D341Med (cell line): ENCODE data around the gene C22orf15.
A peak's percentile ranks its signal among the peaks of the same experiment; 100 is the strongest.

ENCODE experiments used
- DNase-seq: peaks from one replicate; pipeline ENCODE4 v3.0.0; 2012; ENCODE audit warnings: low spot score

Gene C22orf15

GRCh38 chr22:23772649-23773473 is 10.1 kb downstream of the C22orf15 start, which contains the start of gene MMP11:
TSS of gene MMP11 (plus strand) at chr22:23772849. CDS start at chr22:23772871, 22 bp downstream.
- DNase-seq = peak; percentile 54

GRCh38 chr22:23773483-23774113 is 10.8 kb downstream of the C22orf15 start:
- DNase-seq = no peak

GRCh38 chr22:23774114-23774921 is 11.5 kb downstream of the C22orf15 start:
- no peak for DNase-seq

GRCh38 chr22:23774922-23775436 is 12.2 kb downstream of the C22orf15 start:
- no peak for DNase-seq

- DNase-seq = no peak
These were observed 13.1 kb downstream of the C22orf15 start for GRCh38 chr22:23775779-23776375.

- peak; percentile 89 for DNase-seq
These were observed 15.2 kb downstream of the C22orf15 start for GRCh38 chr22:23777776-23778576.

- no peak for DNase-seq
These were observed 15.7 kb downstream of the C22orf15 start for GRCh38 chr22:23778577-23778900.

- DNase-seq = no peak
These were observed 16.3 kb downstream of the C22orf15 start for GRCh38 chr22:23779083-23779482.

GRCh38 chr22:23779731-23780130 is 16.9 kb downstream of the C22orf15 start:
- no peak for DNase-seq

GRCh38 chr22:23780146-23780748 is 17.5 kb downstream of the C22orf15 start:
- DNase-seq = no peak

GRCh38 chr22:23781065-23781464 is 18.3 kb downstream of the C22orf15 start:
- DNase-seq = no peak

- DNase-seq = no peak
These were observed 18.9 kb downstream of the C22orf15 start for GRCh38 chr22:23781511-23782183.

GRCh38 chr22:23782252-23782651 is 19.5 kb downstream of the C22orf15 start:
- no peak for DNase-seq

GRCh38 chr22:23782703-23783102 is 19.9 kb downstream of the C22orf15 start:
- DNase-seq = no peak

GRCh38 chr22:23783265-23784150 is 20.7 kb downstream of the C22orf15 start:
- no peak for DNase-seq

- DNase-seq = no peak
These were observed 21.5 kb downstream of the C22orf15 start for GRCh38 chr22:23784215-23784732.

- no peak for DNase-seq
These were observed 23.5 kb downstream of the C22orf15 start for GRCh38 chr22:23786261-23786710.

GRCh38 chr22:23786752-23787599 is 24.2 kb downstream of the C22orf15 start, which contains the start of gene SMARCB1:
TSS of gene SMARCB1 (plus strand) at chr22:23786966. CDS start at chr22:23787170, 204 bp downstream.
- DNase-seq = peak; percentile 98
